Measurements from ENCODE around the gene PCBP3.

DNA sequence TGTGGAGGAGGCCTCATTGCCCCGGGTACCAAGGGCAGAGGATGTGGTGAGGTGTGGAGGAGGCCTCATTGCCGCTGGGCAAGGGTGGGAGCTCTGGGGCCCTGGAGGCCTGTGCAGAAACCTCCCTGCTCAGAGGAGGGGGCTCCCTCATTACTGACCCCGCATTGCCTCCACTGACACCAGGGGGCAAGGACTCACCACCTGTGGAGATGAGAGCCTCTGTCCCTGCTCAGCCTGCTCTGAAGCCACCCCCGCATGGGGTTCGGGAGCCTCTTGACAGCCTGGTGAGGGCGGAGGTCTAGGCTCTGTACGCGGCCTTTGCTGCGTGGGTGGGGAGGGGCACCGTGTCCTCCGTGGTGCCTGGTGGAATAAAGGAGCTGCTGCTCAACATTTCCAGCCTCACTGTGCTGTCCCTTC, 243.1 kb downstream of the PCBP3 start:
- no peak for TF ChIP-seq POLR2A (IDR thresholded peaks at IDR 0.05; ENCODE audit: low read depth, low read length)
- TF ChIP-seq POLR2AphosphoS5 (IDR thresholded peaks at IDR 0.05; ENCODE audit: low read depth, low read length): no peak
- no peak for TF ChIP-seq TAF1 (IDR thresholded peaks at IDR 0.05; ENCODE audit: borderline replicate concordance, low read depth, low read length)
